Ovary (tissue), 9 donors: Measurements from ENCODE around the gene ATG5. TPM values are rescaled to one million over a fixed set of nuclear protein-coding genes. Genes with fewer than 3 reads are reported as not detected.

ENCODE experiments used
- DNase-seq, 5 donors: peaks; one replicate each; pipeline ENCODE4 v3.0.0-alpha.2; 2019 to 2020
- H3K27ac ChIP-seq, 2 donors: fragments of 200-600 bp; one replicate each; pipeline versions ENCODE4 v1.5.1 to v1.8.0; 2019 to 2022
- H3K27me3 ChIP-seq: fragments of 200-600 bp; one replicate; pipeline ENCODE4 v1.8.0; 2022
- H3K36me3 ChIP-seq: fragments of 200-600 bp; sonication (generic); one replicate; pipeline ENCODE4 v1.5.1; 2019
- H3K4me1 ChIP-seq: one replicate; pipeline ENCODE4 v1.8.1; 2013; ENCODE audit warnings: mild to moderate bottlenecking, moderate library complexity; ENCODE audit not compliant: insufficient read depth
- H3K4me3 ChIP-seq: fragments of 200-600 bp; sonication (generic); one replicate; pipeline ENCODE4 v1.5.1; 2017
- H3K9me3 ChIP-seq, 2 donors: fragments of 200-600 bp in 1 of 2; sonication (generic) in 1 of 2; one replicate each; pipeline versions ENCODE4 v1.5.1 to v1.8.1; 2013 to 2019; ENCODE audit warnings: mild to moderate bottlenecking in 1 of 2, moderate library complexity in 1 of 2
- EP300 ChIP-seq: sonication (generic); formaldehyde crosslinking; IDR thresholded peaks from one replicate; pipeline ENCODE4 v1.6.1; 2017; ENCODE audit warnings: antibody characterized with exemption
- POLR2A ChIP-seq: fragments of 450-650 bp; IDR thresholded peaks from one replicate; pipeline ENCODE4 v1.6.1; 2017; ENCODE audit warnings: antibody characterized with exemption, mild to moderate bottlenecking, moderate library complexity
- WGBS, 3 donors: extraction: QIAGEN DNeasy Blood & Tissue Kit in 1 of 3; methylation state at CpG; one replicate each; pipeline versions ENCODE4 v1.1.5 to v1.1.7; 2013 to 2017; 5-methylcytosine and 5-hydroxymethylcytosine counted together
- intact Hi-C, 4 donors: fragments of 100-400 bp; cut with DNase I; formaldehyde crosslinking; loops; one replicate each; pipeline versions ENCODE4 v1.11.0 to v1.15.1; 2022 to 2023
- polyA plus RNA-seq, 2 donors: library from polyadenylated mRNA; stranded (reverse); fragments of 200-250 nt in 1 of 2; fragments of 350-450 nt in 1 of 2; fragmentation: Illumina TruSeq in 1 of 2; extraction: RNeasy Lipid Tissue Mini Kit (QIAGEN cat#74804) in 1 of 2; gene quantifications; one replicate each; pipeline ENCODE4 v1.2.3, GENCODE V29; 2013 to 2014
- total RNA-seq, 7 donors: library from RNA; depleted of rRNA in 2 of 7; stranded (reverse); fragments of >200 nt in 2 of 7; fragmentation: NEBNext Ultra II Directional in 3 of 7; extraction: Animal tissue kit (Norgen Biotek cat#: 25700) in 3 of 7; gene quantifications; one replicate each; pipeline versions ENCODE4 v1.1.0 to v1.2.4, GENCODE V29; 2016 to 2023
- TF ChIP-seq, protein P1 (sequence below), 3 donors: fragments of 450-650 bp in 2 of 3; fragments of 200-600 bp in 1 of 3; IDR thresholded peaks; one replicate each; pipeline versions ENCODE4 v1.5.1 to v1.8.0; 2016 to 2022; ENCODE audit warnings: antibody characterized with exemption in 3 of 3, mild to moderate bottlenecking in 1 of 3
- donor health status: DM: no; HTN: no; CAD: no; lungs with moderate emphysema.
- donor health status: DM: no; HTN: no; CAD: no.
- donor health status: Bipolar disorder and iron deficiency.
- donor health status: DM: yes; HTN: yes; CAD: no.
- donor health status: DM: no; HTN: no; CAD: no.
- donor health status: DM: yes; HTN: yes; CAD: no.

Gene ATG5
- total and polyA plus RNA-seq, 9 donors = 17.3 to 35.2 (median 28.3) TPM

DNA sequence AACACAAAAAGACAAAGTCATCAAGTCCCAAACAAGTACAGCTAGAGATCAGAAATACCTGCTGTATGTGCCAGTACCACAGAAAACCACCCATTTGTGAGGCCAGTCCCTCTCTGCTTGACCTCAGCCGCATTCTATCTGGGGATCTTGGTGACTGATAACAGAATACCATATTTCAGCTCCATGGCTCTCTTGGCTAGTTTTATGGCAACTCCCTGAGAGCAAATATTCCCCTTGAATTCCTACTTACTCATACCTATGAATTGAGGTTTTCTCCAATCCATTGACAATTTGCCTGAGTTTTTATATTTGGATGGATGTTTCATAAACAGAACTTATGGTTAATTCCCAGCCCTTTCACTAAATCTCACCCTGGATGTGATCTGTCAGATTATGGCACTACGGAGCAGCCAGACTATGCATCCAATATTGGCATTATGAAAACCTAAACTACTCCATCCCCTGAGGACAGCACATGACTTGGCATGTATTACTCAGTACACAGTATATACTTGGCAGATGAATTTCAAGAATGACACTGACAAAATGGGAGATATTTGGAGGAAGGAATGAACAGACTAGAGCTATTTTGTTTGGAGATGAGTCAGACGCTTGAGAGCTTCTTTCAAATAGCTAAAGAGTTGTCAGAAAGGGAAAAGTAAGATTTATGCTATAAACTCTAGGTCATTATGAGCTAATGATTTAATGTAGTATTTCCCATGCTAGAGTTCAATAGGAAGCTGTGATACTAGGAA, 143.7 kb downstream of the ATG5 start:
- TF ChIP-seq EP300 (no peak), POLR2A (no peak)
- TF ChIP-seq, protein P1, sequence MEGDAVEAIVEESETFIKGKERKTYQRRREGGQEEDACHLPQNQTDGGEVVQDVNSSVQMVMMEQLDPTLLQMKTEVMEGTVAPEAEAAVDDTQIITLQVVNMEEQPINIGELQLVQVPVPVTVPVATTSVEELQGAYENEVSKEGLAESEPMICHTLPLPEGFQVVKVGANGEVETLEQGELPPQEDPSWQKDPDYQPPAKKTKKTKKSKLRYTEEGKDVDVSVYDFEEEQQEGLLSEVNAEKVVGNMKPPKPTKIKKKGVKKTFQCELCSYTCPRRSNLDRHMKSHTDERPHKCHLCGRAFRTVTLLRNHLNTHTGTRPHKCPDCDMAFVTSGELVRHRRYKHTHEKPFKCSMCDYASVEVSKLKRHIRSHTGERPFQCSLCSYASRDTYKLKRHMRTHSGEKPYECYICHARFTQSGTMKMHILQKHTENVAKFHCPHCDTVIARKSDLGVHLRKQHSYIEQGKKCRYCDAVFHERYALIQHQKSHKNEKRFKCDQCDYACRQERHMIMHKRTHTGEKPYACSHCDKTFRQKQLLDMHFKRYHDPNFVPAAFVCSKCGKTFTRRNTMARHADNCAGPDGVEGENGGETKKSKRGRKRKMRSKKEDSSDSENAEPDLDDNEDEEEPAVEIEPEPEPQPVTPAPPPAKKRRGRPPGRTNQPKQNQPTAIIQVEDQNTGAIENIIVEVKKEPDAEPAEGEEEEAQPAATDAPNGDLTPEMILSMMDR (IDR thresholded peaks at IDR 0.05) = no peak
- WGBS, 3 donors = 84 to 96% (median 87%) methylated on average over 3 of the region's 3 CpGs

DNA sequence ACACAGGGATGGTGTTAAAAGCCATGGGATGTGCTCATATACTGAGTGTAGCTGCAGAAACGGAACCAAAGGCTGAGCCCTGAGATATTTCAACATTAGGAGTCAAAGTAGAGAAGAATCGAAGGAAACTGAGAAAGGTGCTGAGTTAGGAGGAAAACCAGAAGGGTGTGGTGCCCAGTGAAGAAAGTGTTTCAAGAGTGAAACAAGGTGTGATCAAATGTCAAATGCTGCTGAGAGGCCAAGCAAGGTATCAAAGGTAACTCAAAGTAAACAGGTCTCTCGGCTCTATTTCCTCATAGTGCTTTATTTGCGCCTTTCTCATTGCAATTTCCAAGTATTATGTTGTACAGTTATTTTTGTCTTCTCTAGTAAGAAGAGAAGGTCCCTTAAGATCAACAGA, 145.4 kb downstream of the ATG5 start:
- H3K36me3 ChIP-seq = no peaks in the 10 kb centered on the region

More for the DNA sequence above, 143.7 kb downstream of the ATG5 start:
- intact Hi-C loops = no loop called here
- Histone ChIP-seq H3K36me3 (no peaks in the 10 kb centered on the region), H3K27me3 (no peaks in the 10 kb centered on the region), H3K4me3 (no peak overlapping the region), H3K27ac (no peak overlapping the region), H3K9me3 (no peaks in the 10 kb centered on the region), H3K4me1 (no peaks in the 10 kb centered on the region)
- no peak for DNase-seq

DNA sequence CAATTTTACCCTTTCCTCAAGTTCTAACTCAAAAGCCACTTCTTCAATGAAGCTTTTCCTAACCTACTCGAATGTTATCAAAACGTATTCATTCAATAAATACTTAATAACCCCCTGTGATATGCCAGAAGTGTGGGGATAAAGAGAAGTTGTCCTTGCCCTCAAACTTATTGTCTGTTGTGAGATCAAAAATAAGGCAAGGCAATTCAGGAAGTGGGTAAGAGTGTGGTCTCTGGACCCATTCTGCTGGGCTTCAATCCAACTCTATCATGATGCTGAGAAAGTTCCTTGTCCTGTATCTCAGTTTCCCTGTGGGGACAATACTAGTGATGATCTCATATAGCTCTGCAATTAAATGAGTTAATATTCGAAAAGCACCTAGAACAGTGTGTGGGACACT, 146.7 kb downstream of the ATG5 start:
- WGBS, 3 donors = 79 to 84% (median 82%) methylated on average over 3 of the region's 3 CpGs
- H3K27me3 ChIP-seq = no peaks in the 10 kb centered on the region
- H3K9me3 ChIP-seq = no peaks in the 10 kb centered on the region
- no peak for DNase-seq
- no peak overlapping the region for H3K4me3 ChIP-seq
- H3K27ac ChIP-seq = no peak overlapping the region
- TF ChIP-seq, protein P1 (IDR thresholded peaks at IDR 0.05) = no peak
- no peak for TF ChIP-seq EP300
- no peak for TF ChIP-seq POLR2A
- no peaks in the 10 kb centered on the region for H3K36me3 ChIP-seq
- H3K4me1 ChIP-seq = no peaks in the 10 kb centered on the region
- intact Hi-C loops = no loop called here

More for the DNA sequence above, 145.4 kb downstream of the ATG5 start:
- WGBS, 3 donors = 93 to 97% (median 96%) methylated on average over 4 of the region's 4 CpGs
- Histone ChIP-seq H3K9me3 (no peaks in the 10 kb centered on the region), H3K27me3 (no peaks in the 10 kb centered on the region), H3K4me3 (no peak overlapping the region), H3K4me1 (no peaks in the 10 kb centered on the region), H3K27ac (no peak overlapping the region)
- intact Hi-C loops = no loop called here
- TF ChIP-seq EP300 (no peak), POLR2A (no peak)
- TF ChIP-seq, protein P1 (IDR thresholded peaks at IDR 0.05) = no peak
- DNase-seq = no peak

DNA sequence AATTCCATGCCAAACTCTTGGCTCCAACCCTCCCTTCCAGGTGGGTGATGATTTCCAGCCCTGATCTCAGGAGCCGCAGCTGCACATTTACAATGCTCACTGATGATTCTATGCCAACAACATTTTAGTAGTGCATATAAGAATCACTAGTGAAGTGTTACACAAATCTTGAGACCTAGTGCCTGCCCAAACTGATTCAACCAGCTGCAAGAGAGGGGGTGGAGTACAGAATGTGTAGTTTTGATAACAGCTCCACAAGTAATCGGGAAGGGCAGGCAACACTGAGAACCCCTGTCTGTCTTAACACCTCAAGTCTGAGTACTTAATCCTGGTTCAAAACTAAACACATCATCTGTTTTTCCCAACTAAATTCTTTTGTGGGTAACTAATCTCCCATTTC, 147.8 kb downstream of the ATG5 start:
- Histone ChIP-seq H3K27ac (no peak overlapping the region), H3K4me1 (no peaks in the 10 kb centered on the region), H3K36me3 (no peaks in the 10 kb centered on the region), H3K9me3 (no peaks in the 10 kb centered on the region), H3K27me3 (no peaks in the 10 kb centered on the region), H3K4me3 (no peak overlapping the region)
- DNase-seq = no peak
- intact Hi-C loops = no loop called here
- TF ChIP-seq POLR2A = no peak
- no peak for TF ChIP-seq EP300
- TF ChIP-seq, protein P1 (IDR thresholded peaks at IDR 0.05) = no peak
- WGBS, 3 donors = 38 to 42% (median 40%) methylated on average over 2 of the region's 2 CpGs
